DMS 273 treated with DMSO at 0.1 percent for 48 hours (cell line): ENCODE results near the gene SAMD4A.
A peak's percentile ranks its signal among the peaks of the same experiment; 100 is the strongest.

Source experiments
- DNase-seq: peaks from one replicate; lab custom pipeline; 2025; lab: John Stamatoyannopoulos, UW

Gene SAMD4A, protein sequence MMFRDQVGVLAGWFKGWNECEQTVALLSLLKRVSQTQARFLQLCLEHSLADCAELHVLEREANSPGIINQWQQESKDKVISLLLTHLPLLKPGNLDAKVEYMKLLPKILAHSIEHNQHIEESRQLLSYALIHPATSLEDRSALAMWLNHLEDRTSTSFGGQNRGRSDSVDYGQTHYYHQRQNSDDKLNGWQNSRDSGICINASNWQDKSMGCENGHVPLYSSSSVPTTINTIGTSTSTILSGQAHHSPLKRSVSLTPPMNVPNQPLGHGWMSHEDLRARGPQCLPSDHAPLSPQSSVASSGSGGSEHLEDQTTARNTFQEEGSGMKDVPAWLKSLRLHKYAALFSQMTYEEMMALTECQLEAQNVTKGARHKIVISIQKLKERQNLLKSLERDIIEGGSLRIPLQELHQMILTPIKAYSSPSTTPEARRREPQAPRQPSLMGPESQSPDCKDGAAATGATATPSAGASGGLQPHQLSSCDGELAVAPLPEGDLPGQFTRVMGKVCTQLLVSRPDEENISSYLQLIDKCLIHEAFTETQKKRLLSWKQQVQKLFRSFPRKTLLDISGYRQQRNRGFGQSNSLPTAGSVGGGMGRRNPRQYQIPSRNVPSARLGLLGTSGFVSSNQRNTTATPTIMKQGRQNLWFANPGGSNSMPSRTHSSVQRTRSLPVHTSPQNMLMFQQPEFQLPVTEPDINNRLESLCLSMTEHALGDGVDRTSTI

GRCh38 chr14:54566410-54567223 is at the start of gene SAMD4A:
SAMD4A (plus strand) TSS chr14:54567128; CDS start chr14:54567917, 789 bp downstream.
- DNase-seq, result peak; percentile 61

GRCh38 chr14:54524410-54524809 is 42.5 kb upstream of the SAMD4A start:
- DNase-seq, result no peak

- DNase-seq, result no peak
Measured at GRCh38 chr14:54528973-54529372, 38.0 kb upstream of the SAMD4A start.

GRCh38 chr14:54529811-54530210 is 37.1 kb upstream of the SAMD4A start:
- DNase-seq, result no peak

- DNase-seq, result no peak
Measured at GRCh38 chr14:54532111-54533012, 34.6 kb upstream of the SAMD4A start.

DNA sequence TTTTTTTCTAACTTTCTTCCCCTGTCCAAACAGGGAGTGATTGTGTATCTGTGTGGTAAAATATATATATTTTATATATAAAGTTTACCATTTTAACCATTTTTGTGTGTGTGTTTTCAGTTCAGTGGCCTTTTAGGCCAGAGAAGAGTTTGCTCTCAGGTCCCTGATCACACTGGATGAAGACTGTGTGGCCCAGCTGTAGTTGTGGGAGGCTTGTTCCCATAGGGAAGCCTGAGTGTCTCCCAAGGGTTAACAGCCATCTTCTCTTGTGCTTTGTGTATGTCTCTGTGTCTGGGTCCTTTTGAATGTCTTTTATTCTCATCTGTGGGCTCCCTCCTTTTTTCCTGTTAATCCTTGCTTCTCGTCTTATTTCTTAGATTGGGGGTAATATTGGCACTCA is 33.8 kb upstream of the SAMD4A start:
- DNase-seq, result no peak

GRCh38 chr14:54535126-54535525 is 31.8 kb upstream of the SAMD4A start:
- no peak for DNase-seq

DNA sequence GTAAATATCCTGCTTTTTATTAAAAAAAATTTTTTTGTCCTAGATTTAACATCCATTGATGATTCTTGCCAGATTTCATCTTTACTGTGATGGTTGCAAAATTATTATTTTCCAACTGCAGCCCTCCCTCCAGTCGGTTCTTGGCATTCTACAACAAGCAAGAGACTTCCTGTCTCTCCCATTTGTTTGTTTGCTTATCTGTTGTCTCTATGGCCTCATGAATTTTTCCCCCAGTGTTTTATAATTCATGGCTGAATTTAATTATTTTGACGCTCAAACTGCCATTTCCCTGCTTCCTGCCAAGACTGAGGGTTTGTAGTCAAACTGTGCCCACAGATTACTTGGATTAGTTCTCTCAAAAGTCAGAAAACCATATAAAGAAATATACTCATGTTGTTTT is 31.3 kb upstream of the SAMD4A start:
- DNase-seq, result no peak

- no peak for DNase-seq
Measured at GRCh38 chr14:54537651-54538050, 29.3 kb upstream of the SAMD4A start.

DNA sequence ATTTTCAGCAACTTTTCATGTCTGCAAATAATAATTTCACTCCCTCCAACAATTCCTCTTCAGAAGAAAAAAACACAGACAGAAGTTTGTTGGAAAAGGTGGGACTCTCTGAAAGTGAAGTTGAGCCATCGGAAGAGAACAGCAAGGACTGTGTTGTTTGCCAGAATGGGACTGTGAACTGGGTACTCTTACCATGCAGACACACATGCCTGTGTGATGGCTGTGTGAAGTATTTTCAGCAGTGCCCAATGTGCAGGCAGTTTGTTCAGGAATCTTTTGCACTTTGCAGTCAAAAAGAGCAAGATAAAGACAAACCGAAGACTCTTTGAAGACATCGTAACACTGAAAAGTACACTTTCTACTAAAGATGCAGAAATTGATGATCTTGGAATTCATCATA is 28.9 kb upstream of the SAMD4A start:
- DNase-seq, result no peak

DNA sequence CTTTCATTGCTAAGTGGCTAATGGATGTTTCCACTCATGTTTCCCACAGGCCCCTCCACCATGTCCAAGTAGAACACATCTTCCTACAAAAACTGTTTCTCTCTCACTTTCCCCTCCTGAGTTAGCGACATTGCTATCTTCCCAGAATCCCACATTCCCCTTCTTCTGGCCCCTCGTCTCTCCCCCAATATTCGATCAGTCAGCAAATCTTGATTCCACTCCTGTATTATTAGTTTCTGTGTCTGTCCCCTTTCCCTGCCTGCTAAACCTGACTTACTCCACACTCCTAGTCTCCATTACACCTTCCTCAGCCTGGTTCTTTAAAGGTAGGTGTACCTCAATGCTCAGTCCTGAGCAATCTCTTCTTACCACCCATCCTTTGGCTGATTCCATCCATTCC is 19.3 kb upstream of the SAMD4A start:
- no peak for DNase-seq

DNA sequence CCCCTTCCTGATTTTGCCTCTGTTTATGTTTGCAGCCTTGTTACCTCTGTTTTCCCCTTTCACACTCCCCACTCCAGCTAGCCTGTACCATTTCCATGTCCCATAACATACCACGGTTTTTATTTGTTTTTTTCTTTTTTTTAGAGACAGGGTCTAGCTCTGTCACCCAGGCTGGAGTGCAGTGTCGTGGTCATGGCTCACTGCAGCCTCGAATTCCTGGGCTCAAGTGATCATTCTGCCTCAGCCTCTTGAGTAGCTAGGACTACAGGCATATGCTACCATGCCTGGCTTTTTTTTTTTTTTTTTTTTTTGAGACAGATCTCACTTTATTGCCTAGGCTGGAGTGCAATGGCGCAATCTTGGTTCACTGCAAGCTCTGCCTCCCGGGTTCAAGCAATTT is 18.4 kb upstream of the SAMD4A start:
- DNase-seq, result no peak

DNA sequence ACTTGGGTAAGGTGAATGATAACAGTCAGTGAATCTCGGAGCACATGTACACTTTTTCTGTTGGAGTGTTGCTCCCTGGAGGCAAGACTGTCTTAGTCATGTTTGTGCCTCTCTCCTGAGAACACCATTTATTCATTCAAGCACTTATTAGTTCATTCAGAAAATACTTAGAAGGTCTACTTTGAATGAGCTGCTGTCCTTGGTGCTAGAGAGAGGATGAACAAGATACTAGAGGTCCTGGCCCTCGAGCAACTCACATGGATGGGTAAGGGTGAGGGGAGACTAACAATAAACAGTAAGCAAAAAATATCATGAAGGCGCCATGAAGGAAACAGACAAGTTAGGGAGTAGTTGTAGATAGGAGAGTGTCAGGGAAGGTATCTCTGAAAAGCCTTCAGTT is 17.1 kb upstream of the SAMD4A start:
- no peak for DNase-seq

DNA sequence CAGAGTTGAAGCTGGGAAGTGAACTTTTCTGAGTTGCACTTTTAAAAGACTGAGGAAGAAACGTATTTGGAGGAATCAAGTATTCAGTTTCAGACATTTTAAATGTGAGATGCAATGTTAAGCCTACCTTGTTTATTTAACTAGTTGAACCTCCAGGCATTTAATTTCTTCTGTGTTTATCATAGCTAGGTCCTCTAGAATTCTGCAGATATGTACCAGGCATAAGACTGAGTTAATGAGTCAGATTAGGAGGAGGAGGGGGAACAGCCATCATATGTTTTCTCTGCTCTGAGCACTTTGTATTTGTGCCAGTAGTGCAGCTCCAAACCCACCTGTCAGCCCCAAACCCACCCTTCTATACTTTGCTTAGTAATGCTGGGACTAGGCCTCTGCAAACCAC is 16.4 kb upstream of the SAMD4A start:
- no peak for DNase-seq

GRCh38 chr14:54554401-54554800 is 12.5 kb upstream of the SAMD4A start:
- DNase-seq, result no peak

GRCh38 chr14:54555651-54556050 is 11.3 kb upstream of the SAMD4A start:
- DNase-seq, result no peak

DNA sequence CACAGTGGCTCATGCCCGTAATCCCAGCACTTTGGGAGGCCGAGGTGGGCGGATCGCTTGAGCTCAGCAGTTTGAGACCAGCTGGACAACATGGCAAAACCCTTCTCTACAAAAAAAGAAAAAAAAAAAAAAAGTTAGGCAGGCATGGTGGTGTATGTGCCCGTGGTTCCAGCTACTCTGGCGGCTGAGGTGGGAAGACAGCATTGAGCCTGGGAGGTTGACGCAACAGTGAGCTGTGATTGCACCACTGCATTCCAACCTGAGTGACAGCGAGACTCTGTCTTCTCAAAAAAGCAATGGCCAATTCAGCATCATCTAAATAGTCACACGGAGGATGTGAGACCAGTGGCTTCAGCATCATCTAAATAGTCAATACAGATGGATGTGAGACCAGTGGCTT is 10.4 kb upstream of the SAMD4A start:
- no peak for DNase-seq

- no peak for DNase-seq
Measured at GRCh38 chr14:54562334-54562733, 4.6 kb upstream of the SAMD4A start.

DNA sequence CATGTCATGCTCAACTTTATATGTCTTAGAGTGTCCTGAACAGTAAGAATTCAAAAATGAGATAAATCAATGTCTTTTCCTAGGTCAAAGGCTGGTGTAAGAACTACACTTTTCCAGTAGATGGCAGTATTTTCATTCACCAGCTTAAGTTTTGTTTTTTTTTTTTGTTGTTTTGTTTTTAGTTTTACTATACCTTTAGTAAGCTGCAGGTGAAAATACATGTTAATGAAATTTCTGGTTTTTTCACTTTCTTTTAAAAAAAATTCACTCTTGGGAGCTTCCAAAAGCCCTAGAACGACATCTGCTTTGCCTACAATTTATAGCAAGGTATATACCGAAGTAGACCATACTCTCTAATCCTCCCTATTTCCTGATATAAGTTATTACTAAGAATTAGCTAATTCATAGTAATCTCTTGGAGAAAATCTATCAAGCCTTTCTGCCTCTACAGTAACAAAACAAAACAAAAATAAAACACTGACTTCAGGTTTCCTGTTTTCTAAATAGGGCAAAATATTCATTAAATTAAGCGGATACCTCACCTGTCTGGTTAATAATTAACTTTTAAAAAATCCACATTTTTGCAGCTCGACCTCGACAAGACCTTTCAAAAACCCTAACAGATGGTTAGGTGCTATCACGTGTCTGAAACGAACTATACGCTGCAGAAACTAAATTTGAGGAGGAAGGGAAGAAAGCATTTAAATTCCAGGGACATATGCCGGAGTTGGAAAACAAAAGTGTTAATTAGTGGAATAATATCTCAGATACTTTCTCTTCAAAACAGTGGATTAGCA is 2.7 kb upstream of the SAMD4A start:
- DNase-seq, result peak; percentile 44

DNA sequence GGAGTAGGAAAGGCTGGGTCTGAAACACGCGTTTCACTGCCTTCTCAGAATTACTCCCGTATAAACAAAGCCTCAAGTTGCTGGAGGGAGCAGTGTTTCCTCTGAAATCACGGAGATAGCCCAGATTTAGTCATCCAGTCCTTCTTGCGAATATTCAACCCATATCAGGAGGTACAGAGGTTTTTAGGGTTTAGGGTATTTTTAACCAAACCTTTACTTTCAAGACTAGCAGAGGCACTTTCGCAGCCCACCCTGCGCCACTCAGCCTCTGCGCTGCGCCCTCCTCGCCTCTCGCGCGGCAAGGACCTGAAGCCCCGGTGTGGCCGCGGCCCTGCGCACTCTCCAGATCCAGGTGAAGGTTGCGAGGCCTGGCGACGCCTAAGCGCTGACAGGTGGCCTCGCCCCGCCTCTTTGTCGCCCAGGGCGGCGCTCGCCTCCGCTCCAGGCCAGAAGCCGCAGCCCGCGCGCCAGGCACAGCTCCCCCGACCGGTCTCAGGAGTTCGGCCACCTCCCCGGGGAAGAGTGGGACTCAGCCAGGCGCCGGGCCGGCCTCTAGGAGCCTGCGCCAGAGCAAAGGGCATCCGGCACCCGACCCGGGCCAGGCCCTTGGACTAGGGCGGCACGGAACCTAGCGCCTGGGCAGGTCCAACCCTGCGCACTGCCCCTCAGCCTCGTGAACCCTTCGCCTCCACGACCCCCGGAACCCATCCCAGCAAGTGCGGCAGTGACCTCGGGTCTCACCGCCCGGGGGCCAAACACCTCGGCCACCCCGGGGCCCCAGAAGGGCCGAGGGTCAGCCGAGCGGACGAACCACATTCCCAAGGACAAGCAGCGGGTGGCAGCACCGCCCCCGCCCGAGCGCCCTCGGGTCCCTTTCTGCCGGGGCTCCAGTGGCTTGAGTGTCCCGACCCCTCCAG is 1.8 kb upstream of the SAMD4A start:
- DNase-seq, result no peak
